CD4-positive, alpha-beta T cell treated with Interleukin-1 beta for 1 hour (primary cell): ENCODE measurements around the gene MAP6.
"Not testable (repeated sequence)": the region's sequence is repeated elsewhere in the genome, so short reads cannot be mapped to it uniquely, and the experiment has no call there.

Experiments used
- DNase-seq, 2 donors: peaks; one replicate each; pipeline ENCODE4 v3.0.0-alpha.2; 2020 to 2022

Gene MAP6

DNA sequence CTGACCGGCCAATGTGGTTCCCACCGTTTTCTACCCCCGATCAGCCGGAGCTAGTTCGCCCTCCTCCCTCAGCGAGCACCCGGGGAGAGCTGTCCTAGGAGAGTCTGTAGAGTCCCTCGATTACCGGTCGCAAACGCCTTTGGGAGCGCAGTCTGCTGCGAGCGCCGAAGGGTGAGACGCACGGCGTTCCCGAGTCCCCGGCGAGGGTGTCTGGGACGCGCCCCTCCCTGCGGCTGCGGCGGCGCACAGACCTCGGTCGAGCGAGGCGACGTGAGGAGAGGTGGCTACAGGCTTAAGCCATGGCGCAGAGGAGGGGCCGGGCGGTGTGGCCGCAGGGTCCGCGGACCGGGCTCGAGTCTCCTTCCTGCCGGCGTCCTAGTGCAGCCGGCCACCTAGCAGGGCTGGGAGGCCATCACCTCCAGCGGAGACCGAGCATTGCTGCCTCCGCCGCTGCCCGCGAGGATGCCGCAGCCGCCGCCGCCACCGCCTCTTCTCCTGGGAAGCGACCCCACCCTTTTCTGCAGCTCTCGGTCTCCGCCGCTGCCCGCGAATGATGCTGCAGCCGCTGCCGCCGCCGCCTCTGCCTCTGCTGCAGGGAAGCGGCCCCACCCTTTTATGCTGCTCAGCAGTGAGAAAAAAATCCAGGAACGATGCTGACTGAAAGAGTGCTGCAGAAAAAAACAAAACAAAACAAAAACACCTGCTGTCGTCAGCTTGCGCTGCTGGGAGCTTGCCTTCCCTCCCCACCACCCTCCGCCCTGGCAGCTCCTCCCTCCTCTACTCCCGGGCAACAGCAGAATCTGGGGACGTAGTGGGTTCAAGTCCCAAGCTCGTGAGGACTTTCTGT, at the start of gene MAP6:
TSS of gene MAP6 (minus strand) at position 588 of the 847 bp plus-strand sequence. CDS start 669 bp downstream, outside the sequence.
- DNase-seq = peak in 1 of 2 donors; percentile 4

DNA sequence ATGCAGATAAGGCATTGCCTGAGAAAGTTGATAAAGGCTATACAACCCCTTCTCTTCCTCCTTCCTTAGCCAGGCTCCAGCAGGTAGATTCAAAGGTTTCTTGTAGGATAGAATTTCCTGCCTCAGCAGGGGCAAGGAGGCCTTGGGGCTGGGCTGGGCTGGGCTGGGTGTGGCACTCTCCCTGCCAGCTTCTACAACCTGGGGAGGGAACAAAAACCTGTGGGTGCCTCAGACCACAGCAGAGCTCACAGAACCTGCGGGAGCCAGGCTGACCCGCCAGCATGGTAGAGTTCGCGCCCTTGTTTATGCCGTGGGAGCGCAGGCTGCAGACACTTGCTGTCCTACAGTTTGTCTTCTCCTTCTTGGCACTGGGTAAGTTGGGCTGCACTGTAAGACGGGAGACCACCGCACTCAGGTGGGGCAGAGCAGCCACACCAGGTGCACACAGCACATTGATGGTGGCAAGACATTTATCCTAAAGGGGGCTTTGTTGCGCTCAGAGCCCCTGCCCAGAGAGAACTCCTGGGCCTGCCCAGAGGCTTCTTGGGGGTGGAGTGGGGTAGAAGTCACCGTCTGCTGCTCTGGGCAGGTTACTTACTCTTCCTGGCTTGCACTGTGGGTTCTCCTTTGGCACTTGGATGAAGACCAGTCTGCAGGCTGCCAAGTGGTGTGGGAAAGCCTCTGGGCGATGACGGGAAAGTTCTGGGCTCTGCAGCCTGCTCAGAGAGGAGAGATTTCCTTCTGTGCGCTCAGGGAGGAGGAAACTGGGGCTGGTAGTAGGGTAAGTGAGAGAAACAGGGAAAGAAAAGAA, 49.0 kb upstream of the MAP6 start, which contains the start of gene MOGAT2:
TSS of gene MOGAT2 (plus strand) at position 231 of the 811 bp plus-strand sequence. CDS start at position 282, 51 bp downstream.
- no peak for DNase-seq

DNA sequence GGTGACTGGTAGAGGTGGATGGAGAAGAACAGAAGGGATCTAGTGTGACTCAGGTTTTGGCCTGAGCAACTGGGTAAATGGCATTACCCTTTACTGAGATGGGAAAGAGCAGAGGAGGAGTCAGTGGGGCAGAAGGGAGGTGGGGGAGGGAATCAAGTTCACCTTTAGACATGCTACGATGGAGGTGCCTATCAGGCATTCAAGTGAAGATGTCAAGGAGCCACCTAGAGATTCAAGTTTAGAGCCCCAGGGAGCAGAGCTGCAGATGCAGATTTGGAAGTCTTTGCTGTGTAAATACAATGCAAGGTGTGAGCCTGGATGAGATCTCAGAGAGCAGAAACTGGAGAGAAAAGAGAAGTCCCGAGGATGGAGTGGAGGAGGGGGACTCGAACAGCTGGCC, 47.8 kb upstream of the MAP6 start:
- no peak for DNase-seq

DNA sequence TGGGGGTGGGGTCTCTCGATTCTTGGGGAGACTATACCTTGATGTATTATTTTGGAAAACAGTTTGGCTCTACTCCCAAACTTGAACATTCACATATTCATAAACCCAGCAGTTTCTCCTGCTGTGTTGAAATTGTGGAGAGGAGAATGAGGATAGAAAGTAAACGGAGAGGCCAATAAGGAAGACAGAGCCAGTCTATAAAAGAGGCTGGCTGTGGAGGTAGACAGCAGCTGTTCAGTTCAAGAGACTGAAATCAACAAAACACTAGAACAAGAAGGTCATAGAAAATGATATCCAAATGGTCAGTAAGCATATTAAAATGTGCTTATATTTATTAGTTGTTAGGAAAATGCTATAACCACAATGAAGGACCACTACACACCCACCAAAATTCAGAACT, 46.9 kb upstream of the MAP6 start:
- DNase-seq = no peak

DNA sequence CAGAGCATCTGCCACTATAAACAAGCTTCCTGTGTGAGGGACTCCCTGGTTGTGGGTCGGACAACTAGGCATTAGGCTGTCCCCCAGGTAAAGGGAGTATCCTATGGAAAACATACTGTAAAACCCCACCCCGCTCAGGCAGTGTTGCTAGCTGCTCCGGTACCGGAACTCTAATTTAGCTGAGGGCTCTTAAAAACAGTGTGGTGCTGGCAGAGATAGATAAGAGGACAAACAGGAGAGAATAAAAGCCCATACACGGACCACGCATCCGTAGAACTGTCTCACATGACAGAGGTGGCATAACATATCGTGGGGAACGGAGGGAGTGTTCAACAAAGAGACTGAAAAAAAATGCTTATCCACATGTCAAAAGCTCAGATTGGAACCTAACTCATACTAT, 45.4 kb upstream of the MAP6 start:
- no peak for DNase-seq

DNA sequence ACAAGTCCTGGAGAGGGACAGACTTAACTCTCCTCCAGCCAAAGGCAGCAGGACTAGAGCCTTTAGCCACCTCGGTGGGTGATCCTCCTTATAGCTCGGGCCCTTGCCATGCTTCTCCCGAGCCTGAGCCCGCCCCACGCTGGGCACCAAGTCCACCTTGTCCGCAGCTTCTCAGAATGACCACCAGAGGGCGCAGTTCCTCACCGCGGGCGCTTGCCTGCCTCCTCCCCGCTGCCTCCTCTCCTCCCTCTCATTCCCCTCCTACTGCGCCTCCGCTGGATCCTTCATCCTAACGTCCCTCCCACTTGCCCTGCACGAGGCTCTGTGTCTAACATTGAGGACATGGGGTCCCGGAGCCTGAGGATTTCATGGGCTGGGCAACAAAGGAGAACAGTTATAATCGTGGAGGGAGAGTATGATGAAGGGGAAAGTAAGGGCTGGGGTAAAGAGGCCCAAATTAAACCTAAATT, 37.5 kb upstream of the MAP6 start:
- DNase-seq = peak; percentile 58 to 66

DNA sequence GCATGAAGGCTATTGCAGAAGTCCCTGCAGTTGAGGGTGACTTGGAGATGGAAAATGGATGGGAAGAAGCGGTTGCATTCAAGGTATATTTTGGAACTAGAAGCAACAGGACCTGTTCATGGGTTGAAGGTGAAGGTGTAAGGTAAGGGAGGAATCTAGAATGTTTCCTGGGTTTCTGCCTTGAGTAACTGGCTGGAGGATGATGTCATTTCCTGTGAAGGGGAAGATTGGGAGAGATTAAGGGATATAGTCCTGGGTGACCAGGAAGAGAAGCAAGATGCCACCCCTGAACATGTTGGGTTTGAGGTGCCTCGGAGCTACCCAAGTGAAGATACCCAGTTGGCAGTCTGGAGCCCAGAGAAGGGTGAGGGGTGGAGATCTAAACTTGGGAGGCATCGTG, 36.7 kb upstream of the MAP6 start:
- DNase-seq = no peak

DNA sequence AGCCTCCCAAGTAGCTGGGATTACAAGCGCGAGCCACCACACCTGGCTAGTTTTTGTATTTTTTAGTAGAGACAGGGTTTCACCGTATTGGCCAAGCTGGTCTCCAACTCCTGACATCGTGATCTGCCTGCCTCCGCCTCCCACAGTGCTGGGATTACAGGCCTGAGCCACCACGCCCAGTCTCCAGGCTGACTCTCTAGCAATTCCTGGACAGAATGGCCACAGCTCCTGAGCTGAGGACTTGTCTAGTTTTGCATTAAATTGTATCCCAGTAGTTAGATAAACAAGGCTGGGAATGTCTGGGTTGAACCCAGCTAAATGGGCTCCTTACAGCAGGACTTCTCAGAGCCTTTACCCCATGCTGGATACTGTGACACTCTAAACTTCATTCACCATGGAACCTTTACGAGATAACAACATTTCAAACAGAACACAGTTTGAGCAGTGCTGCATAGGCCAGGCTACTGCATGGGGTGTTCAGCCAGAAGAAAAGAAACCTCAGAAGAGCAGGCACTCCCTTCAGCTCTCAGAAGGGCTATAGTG, 34.9 kb upstream of the MAP6 start:
- DNase-seq = no peak

DNA sequence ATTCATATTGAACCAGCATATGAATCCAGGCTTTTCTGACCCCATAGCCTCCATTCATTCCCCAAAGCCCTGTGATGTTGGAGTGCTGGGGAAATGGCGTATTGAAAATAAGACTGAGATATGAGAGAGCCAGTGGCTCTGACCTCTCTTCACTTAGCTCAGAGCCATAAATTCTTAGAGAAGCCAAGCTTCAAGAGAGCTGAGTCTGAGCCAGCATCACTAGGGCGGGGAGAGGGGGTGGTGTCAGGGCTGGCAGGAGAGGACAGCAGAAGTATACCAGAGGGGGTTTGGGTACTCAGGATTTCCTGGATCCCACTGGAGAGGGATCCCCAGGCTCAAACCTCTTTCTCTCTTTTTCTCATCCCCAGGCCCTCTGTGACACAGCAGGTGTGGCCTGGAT, 32.1 kb upstream of the MAP6 start:
- no peak for DNase-seq

DNA sequence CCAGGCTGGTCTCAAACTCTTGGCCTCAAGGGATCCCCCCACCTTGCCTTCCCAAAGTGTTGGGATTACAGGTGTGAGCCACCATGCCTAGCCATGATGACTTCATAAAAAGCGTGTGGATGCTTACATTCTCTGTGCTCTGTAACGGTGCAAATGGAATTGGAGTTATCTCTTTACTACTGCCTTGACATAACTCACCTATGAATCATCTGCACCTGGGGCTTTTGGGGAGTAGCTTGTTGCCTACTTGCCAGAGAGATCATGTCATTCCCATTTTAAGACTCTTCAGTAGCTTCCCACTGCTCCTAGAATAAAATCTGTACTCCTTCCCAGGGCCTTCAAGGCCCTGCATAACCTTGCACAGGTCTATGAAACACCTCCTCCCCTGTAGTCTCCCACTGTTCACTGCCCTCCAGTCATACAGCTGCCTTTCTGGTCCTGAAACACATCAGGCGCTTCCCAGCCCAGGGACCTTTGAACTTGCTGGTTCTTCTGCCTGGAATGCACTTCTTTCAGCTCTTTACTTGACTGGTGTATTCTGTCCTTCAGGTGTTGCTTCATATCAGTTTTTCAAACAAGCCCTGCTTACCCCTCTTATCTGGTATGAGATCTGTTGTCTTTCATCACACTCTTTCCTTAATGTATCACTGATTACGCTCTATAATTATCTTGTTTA, 29.2 kb upstream of the MAP6 start:
- DNase-seq = no peak

DNA sequence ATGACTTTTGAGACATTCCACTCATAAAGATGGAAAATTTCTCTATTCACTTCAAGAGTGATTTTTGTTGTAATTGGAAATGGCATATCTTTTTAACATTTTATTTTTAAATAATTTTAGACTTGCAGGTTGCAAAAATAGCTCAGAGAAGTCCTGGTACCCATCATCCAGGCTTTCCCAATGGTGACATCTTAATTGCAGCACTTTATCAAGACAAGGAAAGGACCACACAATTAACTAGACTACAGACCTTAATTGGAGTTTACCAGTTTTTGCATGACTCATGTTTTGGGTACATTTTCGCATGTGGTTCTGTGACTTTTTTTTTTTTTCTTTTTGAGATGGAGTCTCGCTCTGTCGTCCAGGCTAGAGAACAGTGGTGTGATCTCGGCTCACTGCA, 23.0 kb upstream of the MAP6 start:
- no peak for DNase-seq

DNA sequence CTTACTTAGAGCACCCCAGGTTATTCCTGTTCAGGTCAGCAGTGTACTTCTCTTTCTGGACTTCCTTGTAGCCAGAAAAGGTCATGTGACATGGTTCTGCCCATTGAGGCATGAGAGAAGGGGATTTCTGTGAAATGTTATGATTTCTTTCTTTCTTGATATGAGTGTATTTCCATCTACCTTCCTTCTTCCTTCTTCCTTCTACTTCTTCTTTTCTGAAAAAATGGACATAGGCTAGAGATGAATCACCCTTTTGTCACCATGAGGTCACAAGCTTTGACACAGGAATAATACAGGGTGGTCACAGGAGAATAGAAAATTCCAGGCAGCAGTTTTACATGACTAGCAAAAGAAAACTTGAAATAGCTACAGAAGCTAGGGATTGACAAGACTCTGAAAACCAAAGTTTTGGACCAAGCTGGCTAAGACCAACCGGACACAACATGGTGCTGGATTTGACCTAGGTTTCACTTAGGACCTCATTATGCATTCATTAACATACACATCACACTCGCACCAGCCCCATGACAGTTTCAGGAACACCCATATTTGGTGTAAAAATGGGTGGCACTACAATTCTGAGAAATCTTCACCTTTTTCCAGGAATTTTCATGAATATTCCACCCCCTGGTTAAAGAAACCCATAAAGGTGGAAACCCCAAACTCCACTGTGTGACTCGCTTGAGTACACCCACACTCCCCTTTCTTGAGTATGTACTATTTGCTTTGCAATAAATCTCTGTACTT, 21.2 kb upstream of the MAP6 start:
- peak in 1 of 2 donors; percentile 24 for DNase-seq

DNA sequence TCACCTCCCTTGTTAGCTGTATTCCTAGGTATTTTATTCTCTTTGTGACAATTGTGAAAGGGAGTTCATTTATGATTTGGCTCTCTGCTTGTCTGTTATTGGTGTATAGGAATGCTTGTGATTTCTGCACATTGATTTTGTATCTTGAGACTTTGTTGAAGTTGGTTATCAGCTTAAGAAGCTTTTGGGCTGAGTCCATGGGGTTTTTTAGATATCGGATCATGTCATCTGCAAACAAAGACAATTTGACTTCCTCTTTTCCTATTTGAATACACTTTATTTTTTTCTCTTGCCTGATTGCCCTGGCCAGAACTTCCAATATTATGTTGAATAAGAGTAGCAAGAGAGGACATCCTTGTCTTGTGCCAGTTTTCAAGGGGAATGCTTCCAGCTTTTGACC, 15.0 kb upstream of the MAP6 start:
- not testable (repeated sequence) for DNase-seq

DNA sequence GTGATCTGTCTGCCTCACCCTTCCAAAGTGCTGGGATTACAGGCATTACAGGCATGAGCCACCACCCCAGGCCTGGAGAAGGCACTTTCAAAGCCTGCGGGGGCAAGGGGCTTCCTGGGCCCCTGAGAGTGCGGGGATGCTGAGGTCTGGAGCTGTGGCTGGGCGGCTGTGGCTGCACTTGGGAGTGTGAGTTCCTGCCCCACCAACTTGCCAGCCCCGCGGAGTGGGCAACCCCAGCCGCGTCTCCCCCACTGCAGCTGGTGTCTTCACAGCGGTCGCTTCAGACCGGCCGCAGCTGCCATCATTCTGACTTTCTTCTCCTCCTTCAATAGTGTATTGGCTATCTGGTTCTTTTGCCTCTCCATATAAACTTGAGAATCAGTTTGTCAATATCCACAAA, 10.7 kb upstream of the MAP6 start:
- no peak for DNase-seq

DNA sequence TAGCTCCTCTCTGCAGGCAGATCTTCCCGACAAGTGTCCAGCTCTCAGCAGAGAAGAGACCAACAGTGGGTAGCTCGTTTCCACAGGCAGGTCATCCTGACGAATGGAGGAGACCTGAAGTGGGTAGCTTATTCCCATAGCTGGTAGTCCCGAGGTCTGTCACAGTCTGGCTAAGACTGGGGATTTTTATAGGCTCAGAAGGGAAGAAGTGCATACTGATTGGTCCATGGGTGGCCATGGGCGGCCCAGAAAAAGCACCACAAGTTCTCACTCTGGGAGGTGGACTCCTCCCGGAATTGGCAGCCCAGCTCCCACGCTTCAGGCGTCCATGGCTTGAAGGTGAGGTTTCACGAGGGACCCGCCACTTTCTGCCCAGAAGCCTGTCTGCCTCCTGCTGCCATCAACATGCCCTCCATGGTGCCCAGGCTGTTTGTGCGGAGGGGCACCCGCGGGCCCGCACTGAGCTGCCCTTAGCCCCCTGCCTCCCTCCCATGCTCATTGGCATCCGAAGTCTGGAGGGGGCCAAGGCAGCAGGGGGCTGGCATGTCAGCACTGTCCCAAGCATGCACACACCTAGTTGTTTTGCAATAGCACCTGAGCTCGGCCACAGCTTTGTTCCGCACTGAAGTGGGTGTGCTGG, 9.9 kb upstream of the MAP6 start:
- DNase-seq = no peak

DNA sequence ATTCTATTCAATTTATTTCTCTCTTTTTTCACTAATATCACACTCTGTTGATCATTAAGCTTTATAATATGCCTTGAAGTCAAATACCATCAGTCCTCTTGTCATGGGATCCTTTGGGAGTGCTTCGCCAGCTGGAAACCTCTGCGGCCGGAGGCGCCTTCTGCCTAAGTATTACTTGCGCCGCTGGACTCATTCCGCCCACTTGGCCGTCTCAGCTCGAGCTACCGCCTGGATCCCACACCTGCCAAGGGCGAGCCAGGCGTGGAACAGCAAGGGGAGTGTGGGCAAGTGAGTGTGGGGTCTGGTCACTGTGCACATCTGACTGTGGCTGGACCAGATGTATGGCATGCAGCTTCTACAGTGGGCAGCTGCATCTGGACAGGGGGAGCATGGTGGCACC, 9.1 kb upstream of the MAP6 start:
- no peak for DNase-seq

DNA sequence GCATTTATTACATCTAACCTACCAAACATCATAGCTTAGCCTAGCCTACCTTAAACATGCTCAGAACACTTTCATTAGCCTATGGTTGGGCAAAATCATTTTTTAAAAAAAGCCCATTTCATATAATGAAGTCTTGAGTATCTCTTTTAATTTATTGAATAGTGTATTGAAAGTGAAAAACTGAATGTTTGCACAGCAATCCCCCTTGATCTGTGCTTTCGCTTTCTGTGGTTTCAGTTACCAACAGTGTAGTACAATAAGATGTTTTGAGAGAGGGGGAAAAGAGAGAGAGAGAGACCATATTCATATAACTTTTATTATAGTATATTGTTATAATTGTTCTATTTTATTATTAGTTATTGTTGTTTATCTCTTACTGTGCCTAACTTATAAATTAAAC, 8.4 kb upstream of the MAP6 start:
- no peak for DNase-seq

DNA sequence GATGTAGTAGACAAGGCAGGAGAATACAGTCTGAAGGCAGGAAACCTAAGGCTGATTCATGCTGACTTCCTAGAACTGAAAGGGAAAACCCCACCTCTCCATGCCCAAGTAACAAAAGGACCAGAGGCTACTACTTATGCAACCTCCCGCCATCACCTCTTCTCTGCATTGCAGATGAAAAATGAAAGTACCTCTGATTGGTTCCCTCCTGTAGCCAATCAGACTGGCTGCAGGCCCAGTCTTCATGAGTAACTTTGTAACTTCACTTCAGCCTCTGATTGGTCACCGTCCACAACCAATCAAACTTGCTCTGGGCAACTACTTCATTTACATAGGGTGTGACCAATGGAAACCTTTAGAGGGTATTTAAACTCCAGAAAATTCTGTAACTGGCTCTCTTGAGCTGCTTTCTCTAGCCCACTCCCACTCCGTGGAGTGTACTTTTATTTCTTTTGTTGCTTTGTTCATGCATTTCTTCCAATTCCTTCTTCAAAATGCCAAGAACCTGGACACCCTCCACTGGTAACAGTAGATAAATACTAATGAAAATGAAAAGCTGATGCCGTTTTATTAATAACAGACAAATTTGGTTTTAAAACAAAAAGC, 5.2 kb upstream of the MAP6 start:
- DNase-seq = no peak

DNA sequence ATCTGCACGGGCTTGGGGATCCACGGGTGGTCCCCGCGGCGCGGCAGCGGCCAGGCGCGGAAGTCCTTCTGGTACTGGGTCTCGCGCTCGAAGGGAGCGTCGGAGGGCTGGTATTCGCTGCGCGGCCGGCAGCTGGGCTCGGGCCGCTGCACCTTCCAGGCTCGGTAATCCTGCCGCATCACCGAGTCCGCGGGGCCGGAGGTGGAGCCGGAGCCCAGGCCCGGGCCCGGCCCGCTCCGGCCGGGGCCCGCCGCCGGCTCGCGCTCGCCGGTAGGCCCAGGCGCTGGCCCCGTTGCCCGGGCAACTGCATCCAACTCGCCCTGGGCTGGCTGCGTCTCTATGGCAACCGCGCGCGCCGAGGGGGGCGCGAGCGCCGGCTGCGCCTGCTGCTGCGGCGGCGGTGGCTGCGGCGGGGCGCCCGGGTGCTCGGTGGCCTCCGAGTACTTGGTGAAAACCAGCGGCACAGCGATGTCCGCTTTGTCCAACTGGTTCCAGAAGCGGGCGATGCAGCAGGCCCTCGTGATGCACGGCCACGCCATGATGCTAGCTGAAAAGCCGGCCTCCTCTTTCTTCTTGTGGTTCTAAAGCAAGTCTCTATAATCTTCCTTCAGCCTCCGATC, 897 bp downstream of the MAP6 start:
- DNase-seq = peak; percentile 14 to 30

DNA sequence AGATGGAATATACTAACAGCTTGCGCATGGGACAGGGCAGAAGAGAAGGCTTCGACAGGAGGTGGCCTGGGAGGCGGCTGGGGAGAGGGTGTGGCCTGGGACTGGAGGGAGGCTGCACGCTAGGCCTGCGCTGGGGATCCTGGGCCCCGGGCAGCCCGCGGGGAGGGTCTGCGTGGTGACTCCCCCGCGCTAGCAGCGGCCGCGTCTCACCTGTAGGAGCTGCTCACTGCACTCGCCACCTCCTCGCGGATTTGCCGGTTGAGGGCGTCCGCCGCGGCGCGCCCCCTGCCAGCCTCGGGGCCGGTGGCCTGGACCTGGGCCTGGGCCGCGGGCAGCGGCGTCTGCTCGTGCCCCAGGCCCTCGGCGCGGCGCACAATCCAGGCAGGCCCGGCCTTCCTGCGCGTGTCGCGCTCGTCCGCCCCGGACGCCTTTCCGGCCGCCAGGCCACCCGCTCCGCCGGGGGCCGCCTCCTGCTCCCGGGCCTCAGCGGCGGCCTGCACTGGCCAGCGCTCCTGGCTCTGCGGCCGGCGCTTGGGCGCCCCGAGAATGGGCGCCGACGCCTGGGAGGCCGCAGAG, 1.5 kb downstream of the MAP6 start:
- DNase-seq = no peak
